Neural cell (in vitro differentiated cells): ENCODE data around the gene PRUNE2. TPM values are rescaled to one million over a fixed set of nuclear protein-coding genes. Genes with fewer than 3 reads are reported as not detected.

Experiments used
- H2AFZ ChIP-seq: fragments of 200-600, 300-800 bp; sonication (generic), shearing (Covaris generic); 2 replicates; pipeline ENCODE4 v1.6.0; 2014; ENCODE audit warnings: low read depth, mild to moderate bottlenecking, antibody characterized with exemption, low read length, moderate library complexity
- H3F3A ChIP-seq: fragments of 200-600 bp; shearing (Covaris generic); 2 replicates; pipeline ENCODE4 v1.6.1; 2016; ENCODE audit warnings: mild to moderate bottlenecking, moderate library complexity, mixed read lengths, antibody characterized with exemption, low read length; ENCODE audit not compliant: insufficient read depth, poor library complexity, severe bottlenecking
- H3K27ac ChIP-seq: fragments of 200-600, 300-800 bp; sonication (generic), shearing (Covaris generic); 2 replicates; pipeline ENCODE4 v1.5.1; 2014; ENCODE audit warnings: mild to moderate bottlenecking, low read length, moderate library complexity
- H3K27me3 ChIP-seq: fragments of 300-800, 200-600 bp; sonication (generic), shearing (Covaris generic); 2 replicates; pipeline ENCODE4 v1.6.0; 2014; ENCODE audit warnings: mild to moderate bottlenecking, low read depth, low read length, moderate library complexity; ENCODE audit not compliant: insufficient read depth
- H3K36me3 ChIP-seq: fragments of 300-800, 200-600 bp; sonication (generic), shearing (Covaris generic); 2 replicates; pipeline ENCODE4 v1.5.1; 2014; ENCODE audit warnings: mild to moderate bottlenecking, antibody characterized with exemption, low read length, moderate library complexity; ENCODE audit not compliant: insufficient read depth
- H3K4me2 ChIP-seq: fragments of 300-800, 200-600 bp; sonication (generic), shearing (Covaris generic); 2 replicates; pipeline ENCODE4 v1.6.0; 2014; ENCODE audit warnings: mild to moderate bottlenecking, low read length
- H3K4me3 ChIP-seq: fragments of 300-800, 200-600 bp; sonication (generic), shearing (Covaris generic); 2 replicates; pipeline ENCODE4 v1.5.1; 2014; ENCODE audit warnings: mild to moderate bottlenecking, low read length, moderate library complexity
- H3K79me2 ChIP-seq: fragments of 200-600 bp; shearing (Covaris generic); replicated peaks from 2 replicates; pipeline ENCODE4 v1.6.0; 2014; ENCODE audit warnings: mild to moderate bottlenecking, low read length, moderate library complexity; ENCODE audit not compliant: insufficient read depth
- H3K9ac ChIP-seq: fragments of 300-800, 200-600 bp; sonication (generic), shearing (Covaris generic); 2 replicates; pipeline ENCODE4 v1.6.1; 2016; ENCODE audit warnings: mild to moderate bottlenecking, low read length, mixed read lengths
- H3K9me2 ChIP-seq: fragments of 200-600 bp; shearing (Covaris generic); 2 replicates; pipeline ENCODE4 v1.6.1; 2016; ENCODE audit warnings: mild to moderate bottlenecking, low read length, mixed read lengths; ENCODE audit not compliant: insufficient read depth
- H3K9me3 ChIP-seq: fragments of 200-600, 300-800 bp; sonication (generic), shearing (Covaris generic); 2 replicates; pipeline ENCODE4 v1.6.1; 2016; ENCODE audit warnings: mild to moderate bottlenecking, mixed run types, low read length, moderate library complexity, mixed read lengths
- H4K20me1 ChIP-seq: fragments of 200-600 bp; shearing (Covaris generic); 2 replicates; pipeline ENCODE4 v1.6.1; 2016; ENCODE audit warnings: mild to moderate bottlenecking, mixed run types; ENCODE audit not compliant: insufficient read depth
- CTCF ChIP-seq: fragments of 450-650 bp; IDR thresholded peaks from 2 replicates; pipeline ENCODE4 v1.5.1; 2014; ENCODE audit warnings: antibody characterized with exemption, mild to moderate bottlenecking, moderate library complexity; ENCODE audit not compliant: poor library complexity, severe bottlenecking
- EP300 ChIP-seq: fragments of 450-650 bp; conservative IDR thresholded peaks from 2 replicates; pipeline ENCODE4 v1.6.1; 2014; ENCODE audit warnings: antibody characterized with exemption, mild to moderate bottlenecking, moderate library complexity; ENCODE audit not compliant: poor library complexity, severe bottlenecking
- EZH2 ChIP-seq: fragments of 200-600, 300-800 bp; shearing (Covaris generic), sonication (generic); IDR thresholded peaks from 2 replicates; pipeline ENCODE4 v1.6.1; 2014; ENCODE audit warnings: antibody characterized with exemption, low read length, borderline replicate concordance, mild to moderate bottlenecking; ENCODE audit not compliant: insufficient read depth, poor library complexity, severe bottlenecking
- MXI1 ChIP-seq: fragments of 450-650 bp; conservative IDR thresholded peaks from 2 replicates; pipeline ENCODE4 v1.6.1; 2014; ENCODE audit warnings: antibody characterized with exemption, mild to moderate bottlenecking; ENCODE audit not compliant: poor library complexity, severe bottlenecking
- POLR2AphosphoS5 ChIP-seq: IDR thresholded peaks from 2 replicates; pipeline ENCODE4 v1.6.1; 2012
- RAD21 ChIP-seq: fragments of 450-650 bp; conservative IDR thresholded peaks from 2 replicates; pipeline ENCODE4 v1.6.1; 2014; ENCODE audit warnings: antibody characterized with exemption, mild to moderate bottlenecking, moderate library complexity
- SMC3 ChIP-seq: fragments of 450-650 bp; conservative IDR thresholded peaks from 2 replicates; pipeline ENCODE4 v1.6.1; 2014; ENCODE audit warnings: antibody characterized with exemption, mild to moderate bottlenecking, moderate library complexity; ENCODE audit not compliant: poor library complexity
- TAF1 ChIP-seq: IDR thresholded peaks from 2 replicates; pipeline ENCODE4 v1.6.1; 2012; ENCODE audit warnings: low read depth
- polyA plus RNA-seq: library from polyadenylated mRNA; depleted of rRNA; stranded (reverse); fragments of >200 nt; gene quantifications from 2 replicates; pipeline ENCODE4 v1.2.3, GENCODE V29; 2014
- TF ChIP-seq, protein P1 (sequence below): IDR thresholded peaks from 2 replicates; pipeline ENCODE4 v1.6.1; 2012; ENCODE audit warnings: borderline replicate concordance

Gene PRUNE2
- polyA plus RNA-seq, 1 donor from 2014 or later: 9.7 TPM

GRCh38 chr9:76803083-76803482 lies 102.8 kb downstream of the PRUNE2 start:
- Histone ChIP-seq H3K4me3 (no peak overlapping the region), H4K20me1 (no peaks in the 10 kb centered on the region), H2AFZ (no peak overlapping the region), H3K36me3 (no peaks in the 10 kb centered on the region), H3K27me3 (no peaks in the 10 kb centered on the region), H3F3A (no peaks in the 10 kb centered on the region), H3K9me2 (no peaks in the 10 kb centered on the region), H3K4me2 (no peak overlapping the region), H3K27ac (no peak overlapping the region), H3K79me2 (no peaks in the 10 kb centered on the region), H3K9me3 (no peaks in the 10 kb centered on the region), H3K9ac (no peak overlapping the region)
- no peak for TF ChIP-seq EZH2
- no peak for TF ChIP-seq EP300
- TF ChIP-seq TAF1: no peak
- no peak for TF ChIP-seq MXI1
- TF ChIP-seq RAD21: no peak

DNA sequence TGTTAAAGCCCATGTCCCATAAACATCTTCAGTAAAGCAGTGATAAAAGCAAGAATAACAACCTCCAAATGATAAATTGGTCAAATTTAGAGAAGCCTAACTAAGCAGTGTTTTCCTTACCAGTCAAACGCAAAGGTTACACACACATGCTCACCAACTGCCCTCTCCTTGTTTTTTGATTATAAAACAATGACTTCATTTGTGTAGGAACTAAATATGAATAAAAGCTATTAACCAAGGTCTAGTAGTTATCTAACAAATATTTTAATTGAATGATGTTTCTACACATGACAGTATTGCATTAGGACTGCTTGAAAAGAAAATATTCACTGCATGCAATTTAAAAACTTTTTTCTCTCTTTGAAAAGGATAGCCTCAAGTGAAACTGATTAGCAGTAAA lies 105.0 kb downstream of the PRUNE2 start:
- Histone ChIP-seq H3K36me3 (no peaks in the 10 kb centered on the region), H2AFZ (no peak overlapping the region), H3K4me2 (no peak overlapping the region), H3K9ac (no peak overlapping the region), H3K27me3 (no peaks in the 10 kb centered on the region), H3K27ac (no peak overlapping the region), H3K79me2 (no peaks in the 10 kb centered on the region), H3K4me3 (no peak overlapping the region), H3F3A (no peaks in the 10 kb centered on the region), H3K9me2 (no peaks in the 10 kb centered on the region), H4K20me1 (no peaks in the 10 kb centered on the region), H3K9me3 (no peaks in the 10 kb centered on the region)
- no peak for TF ChIP-seq EP300
- TF ChIP-seq, protein P1, sequence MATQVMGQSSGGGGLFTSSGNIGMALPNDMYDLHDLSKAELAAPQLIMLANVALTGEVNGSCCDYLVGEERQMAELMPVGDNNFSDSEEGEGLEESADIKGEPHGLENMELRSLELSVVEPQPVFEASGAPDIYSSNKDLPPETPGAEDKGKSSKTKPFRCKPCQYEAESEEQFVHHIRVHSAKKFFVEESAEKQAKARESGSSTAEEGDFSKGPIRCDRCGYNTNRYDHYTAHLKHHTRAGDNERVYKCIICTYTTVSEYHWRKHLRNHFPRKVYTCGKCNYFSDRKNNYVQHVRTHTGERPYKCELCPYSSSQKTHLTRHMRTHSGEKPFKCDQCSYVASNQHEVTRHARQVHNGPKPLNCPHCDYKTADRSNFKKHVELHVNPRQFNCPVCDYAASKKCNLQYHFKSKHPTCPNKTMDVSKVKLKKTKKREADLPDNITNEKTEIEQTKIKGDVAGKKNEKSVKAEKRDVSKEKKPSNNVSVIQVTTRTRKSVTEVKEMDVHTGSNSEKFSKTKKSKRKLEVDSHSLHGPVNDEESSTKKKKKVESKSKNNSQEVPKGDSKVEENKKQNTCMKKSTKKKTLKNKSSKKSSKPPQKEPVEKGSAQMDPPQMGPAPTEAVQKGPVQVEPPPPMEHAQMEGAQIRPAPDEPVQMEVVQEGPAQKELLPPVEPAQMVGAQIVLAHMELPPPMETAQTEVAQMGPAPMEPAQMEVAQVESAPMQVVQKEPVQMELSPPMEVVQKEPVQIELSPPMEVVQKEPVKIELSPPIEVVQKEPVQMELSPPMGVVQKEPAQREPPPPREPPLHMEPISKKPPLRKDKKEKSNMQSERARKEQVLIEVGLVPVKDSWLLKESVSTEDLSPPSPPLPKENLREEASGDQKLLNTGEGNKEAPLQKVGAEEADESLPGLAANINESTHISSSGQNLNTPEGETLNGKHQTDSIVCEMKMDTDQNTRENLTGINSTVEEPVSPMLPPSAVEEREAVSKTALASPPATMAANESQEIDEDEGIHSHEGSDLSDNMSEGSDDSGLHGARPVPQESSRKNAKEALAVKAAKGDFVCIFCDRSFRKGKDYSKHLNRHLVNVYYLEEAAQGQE: no peak

DNA sequence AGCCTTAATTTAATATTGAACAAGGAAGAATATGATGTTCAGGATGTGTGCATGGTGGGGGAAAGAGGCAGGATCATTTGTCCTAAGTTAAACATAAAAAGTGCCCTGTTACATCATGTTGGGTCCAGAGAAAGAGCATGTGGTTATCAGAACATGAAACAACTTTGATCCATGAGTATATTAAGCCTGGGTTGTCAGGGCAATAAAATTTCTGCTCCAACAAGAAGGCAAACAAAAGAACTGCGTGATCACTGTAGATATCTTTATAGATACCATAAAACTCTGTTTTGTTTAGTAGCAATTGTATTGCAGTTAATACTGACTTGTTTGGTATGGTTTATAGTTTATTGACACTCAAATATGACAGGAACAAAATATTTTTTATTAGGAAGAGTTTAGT lies 106.4 kb downstream of the PRUNE2 start:
- no peak overlapping the region for H2AFZ ChIP-seq
- no peaks in the 10 kb centered on the region for H3K9me2 ChIP-seq
- H3K27ac ChIP-seq: no peak overlapping the region
- no peaks in the 10 kb centered on the region for H3K27me3 ChIP-seq
- no peaks in the 10 kb centered on the region for H3K79me2 ChIP-seq
- H3K4me2 ChIP-seq: no peak overlapping the region
- H4K20me1 ChIP-seq: no peaks in the 10 kb centered on the region
- no peaks in the 10 kb centered on the region for H3K36me3 ChIP-seq
- no peak overlapping the region for H3K4me3 ChIP-seq
- no peaks in the 10 kb centered on the region for H3K9me3 ChIP-seq
- no peak overlapping the region for H3K9ac ChIP-seq
- no peaks in the 10 kb centered on the region for H3F3A ChIP-seq
- TF ChIP-seq, protein P1: no peak
- TF ChIP-seq CTCF (no peak), RAD21 (no peak), POLR2AphosphoS5 (no peak), EZH2 (no peak), EP300 (no peak), TAF1 (no peak), MXI1 (no peak), SMC3 (no peak)
